ENCODE results near the gene MGAT5B.

The MGAT5B gene

GRCh38 chr17:76981545-76982295 is 113.5 kb downstream of the MGAT5B start:
- DNase-seq (ENCODE audit: low spot score), result no peak

- DNase-seq (ENCODE audit: low spot score), result no peak
Measured at GRCh38 chr17:76982408-76983074, 114.3 kb downstream of the MGAT5B start.

GRCh38 chr17:76983075-76983775 is 115.0 kb downstream of the MGAT5B start:
- no peak for DNase-seq (ENCODE audit: low spot score)

DNA sequence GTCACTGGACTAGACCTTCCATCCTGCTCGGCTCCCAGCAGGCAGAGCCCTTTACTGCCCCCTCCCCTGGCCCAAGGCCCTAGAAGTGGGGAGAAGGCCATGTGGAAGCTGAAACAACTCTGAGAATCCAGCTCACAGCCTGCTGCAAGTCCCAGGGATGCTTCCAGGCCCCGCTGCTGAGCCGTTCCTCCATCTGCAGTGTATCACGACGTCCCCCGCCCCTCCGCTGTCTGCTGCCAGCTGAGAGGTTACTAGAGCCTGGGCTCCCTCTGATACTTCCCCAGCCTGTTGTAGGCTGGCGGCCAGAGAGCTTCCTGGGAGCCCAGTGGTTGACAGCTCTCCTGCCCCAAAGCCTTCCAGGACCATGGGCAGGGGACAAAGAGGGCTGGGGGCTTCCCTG is 118.2 kb downstream of the MGAT5B start:
- DNase-seq (ENCODE audit: low spot score), result peak; percentile 61

DNA sequence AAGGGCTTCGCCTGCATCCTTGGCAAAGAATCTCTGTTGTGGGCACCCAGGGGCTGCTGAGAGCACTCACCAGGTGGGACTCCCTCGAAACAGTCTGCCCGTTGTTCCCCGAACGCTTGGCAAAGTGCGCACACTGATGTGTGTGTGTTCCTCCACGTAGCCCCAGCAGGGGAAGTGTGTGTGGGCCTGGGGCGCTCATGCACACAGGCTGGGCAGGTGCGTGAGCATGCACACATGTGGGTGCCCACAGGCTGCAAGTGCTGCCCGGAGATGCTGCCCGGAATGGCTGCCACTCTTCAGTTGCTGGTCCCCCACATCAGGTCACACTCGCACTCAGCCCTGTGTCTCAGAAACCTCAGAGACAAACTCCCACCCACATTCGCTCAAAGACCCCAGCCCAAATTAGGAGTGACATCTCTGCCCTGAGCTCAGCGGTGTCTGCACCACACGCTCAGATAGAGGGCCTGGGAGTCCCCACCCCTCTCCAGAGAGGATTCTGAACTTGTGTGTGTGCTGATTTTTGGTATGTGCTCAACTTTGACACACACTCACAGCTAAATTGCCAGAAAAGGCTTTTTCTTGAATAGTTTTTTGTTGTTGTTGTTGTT is 119.4 kb downstream of the MGAT5B start:
- no peak for DNase-seq (ENCODE audit: low spot score)

- DNase-seq (ENCODE audit: low spot score), result no peak
Measured at GRCh38 chr17:76988796-76989195, 120.6 kb downstream of the MGAT5B start.

- DNase-seq (ENCODE audit: low spot score), result no peak
Measured at GRCh38 chr17:76989519-76989918, 121.3 kb downstream of the MGAT5B start.

DNA sequence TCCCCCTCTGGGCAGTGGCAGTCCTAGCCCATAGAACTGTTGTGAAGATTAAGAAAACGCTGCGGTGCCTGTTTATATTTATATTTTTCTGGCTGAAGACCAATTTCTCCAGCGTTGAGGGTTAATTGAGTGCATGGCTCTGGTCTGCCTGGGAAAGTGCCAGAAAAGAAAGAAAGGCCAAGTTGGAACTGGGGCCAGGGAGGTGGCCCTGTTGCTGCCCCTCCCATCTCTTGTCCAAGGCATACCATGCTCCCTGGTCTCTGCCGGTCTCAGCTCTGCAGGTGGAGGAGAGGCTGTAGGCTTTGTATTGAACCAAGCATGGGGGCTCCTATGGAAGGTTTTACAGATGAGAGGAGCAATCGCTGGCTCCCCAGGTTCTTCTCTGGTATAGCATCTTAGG is 124.7 kb downstream of the MGAT5B start:
- no peak for DNase-seq (ENCODE audit: low spot score)

- no peak for DNase-seq (ENCODE audit: low spot score)
Measured at GRCh38 chr17:76993651-76994050, 125.4 kb downstream of the MGAT5B start.

DNA sequence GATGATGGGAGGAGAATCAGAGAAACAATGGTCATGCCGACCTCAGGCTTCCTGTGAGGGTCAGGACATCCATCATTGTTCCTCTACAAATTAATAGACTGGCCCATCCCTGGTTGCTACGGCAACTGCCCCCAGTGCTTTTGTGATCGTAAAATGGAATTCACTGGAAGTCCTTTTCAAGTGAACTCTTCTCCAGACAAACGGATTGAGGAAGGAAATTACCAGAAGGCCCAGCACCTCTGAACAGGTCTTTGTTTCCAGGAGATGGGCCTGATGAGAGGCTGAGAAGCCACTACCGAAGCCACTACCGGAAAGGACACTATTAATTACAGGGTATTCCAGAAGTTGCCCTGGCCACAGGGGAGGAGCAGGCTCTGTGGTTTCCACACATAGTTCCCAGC is 126.0 kb downstream of the MGAT5B start:
- no peak for DNase-seq (ENCODE audit: low spot score)

GRCh38 chr17:76995387-76996105 is 127.3 kb downstream of the MGAT5B start:
- DNase-seq (ENCODE audit: low spot score), result no peak

- no peak for DNase-seq (ENCODE audit: low spot score)
Measured at GRCh38 chr17:76996741-76997694, 128.8 kb downstream of the MGAT5B start.

GRCh38 chr17:76997981-76998531 is 129.9 kb downstream of the MGAT5B start:
- DNase-seq (ENCODE audit: low spot score), result no peak

GRCh38 chr17:76998839-76999238 is 130.6 kb downstream of the MGAT5B start:
- no peak for DNase-seq (ENCODE audit: low spot score)
